ENCODE measurements around the gene HMGCS2. TPM values are rescaled to one million over a fixed set of nuclear protein-coding genes. Genes with fewer than 3 reads are reported as not detected.

HMGCS2 gene
- total RNA-seq, 1 donor from 2014 or later: 105 TPM

- no peaks in the 10 kb centered on the region for H3K27me3 Mint-ChIP-seq
- no peak for DNase-seq (ENCODE audit: low spot score, unreplicated experiment)
- H3K9me3 Mint-ChIP-seq (ENCODE audit: low read depth): peaks cover 2% of the 10 kb centered on the region
- H3K27ac Mint-ChIP-seq: no peak overlapping the region
- TF ChIP-seq, protein P1, sequence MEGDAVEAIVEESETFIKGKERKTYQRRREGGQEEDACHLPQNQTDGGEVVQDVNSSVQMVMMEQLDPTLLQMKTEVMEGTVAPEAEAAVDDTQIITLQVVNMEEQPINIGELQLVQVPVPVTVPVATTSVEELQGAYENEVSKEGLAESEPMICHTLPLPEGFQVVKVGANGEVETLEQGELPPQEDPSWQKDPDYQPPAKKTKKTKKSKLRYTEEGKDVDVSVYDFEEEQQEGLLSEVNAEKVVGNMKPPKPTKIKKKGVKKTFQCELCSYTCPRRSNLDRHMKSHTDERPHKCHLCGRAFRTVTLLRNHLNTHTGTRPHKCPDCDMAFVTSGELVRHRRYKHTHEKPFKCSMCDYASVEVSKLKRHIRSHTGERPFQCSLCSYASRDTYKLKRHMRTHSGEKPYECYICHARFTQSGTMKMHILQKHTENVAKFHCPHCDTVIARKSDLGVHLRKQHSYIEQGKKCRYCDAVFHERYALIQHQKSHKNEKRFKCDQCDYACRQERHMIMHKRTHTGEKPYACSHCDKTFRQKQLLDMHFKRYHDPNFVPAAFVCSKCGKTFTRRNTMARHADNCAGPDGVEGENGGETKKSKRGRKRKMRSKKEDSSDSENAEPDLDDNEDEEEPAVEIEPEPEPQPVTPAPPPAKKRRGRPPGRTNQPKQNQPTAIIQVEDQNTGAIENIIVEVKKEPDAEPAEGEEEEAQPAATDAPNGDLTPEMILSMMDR (IDR thresholded peaks at IDR 0.05; ENCODE audit: unreplicated experiment): no peak
- no peak overlapping the region for H3K4me3 Mint-ChIP-seq (ENCODE audit: low read depth)
- H3K36me3 Mint-ChIP-seq (ENCODE audit: insufficient read depth): no peaks in the 10 kb centered on the region
- H3K4me1 Mint-ChIP-seq (ENCODE audit: low read depth): peaks cover 42% of the 10 kb centered on the region
Observed at GRCh38 chr1:119771770-119772169, 3.1 kb upstream of the HMGCS2 start.

DNA sequence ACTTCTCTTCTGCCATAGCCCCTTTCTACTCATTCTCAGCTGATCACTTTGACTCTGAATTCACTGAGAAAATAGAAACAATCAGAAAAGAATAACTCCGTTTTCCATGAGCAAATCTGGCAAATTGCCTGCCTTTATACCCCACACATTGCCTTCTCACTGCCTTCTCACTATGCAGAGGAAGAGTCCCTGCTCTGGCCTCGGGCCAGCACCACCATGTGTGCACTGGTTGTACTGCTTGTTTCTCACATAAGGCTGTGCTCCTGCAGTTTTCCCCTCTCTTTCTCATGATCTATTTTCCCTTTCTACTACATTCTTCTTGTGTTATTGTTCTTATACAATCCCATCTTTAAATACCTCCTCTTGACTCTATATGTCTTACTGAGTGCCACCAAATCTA is 2.3 kb upstream of the HMGCS2 start:
- no peaks in the 10 kb centered on the region for H3K36me3 Mint-ChIP-seq (ENCODE audit: insufficient read depth)
- TF ChIP-seq, protein P1 (IDR thresholded peaks at IDR 0.05; ENCODE audit: unreplicated experiment): peak; percentile 50

DNA sequence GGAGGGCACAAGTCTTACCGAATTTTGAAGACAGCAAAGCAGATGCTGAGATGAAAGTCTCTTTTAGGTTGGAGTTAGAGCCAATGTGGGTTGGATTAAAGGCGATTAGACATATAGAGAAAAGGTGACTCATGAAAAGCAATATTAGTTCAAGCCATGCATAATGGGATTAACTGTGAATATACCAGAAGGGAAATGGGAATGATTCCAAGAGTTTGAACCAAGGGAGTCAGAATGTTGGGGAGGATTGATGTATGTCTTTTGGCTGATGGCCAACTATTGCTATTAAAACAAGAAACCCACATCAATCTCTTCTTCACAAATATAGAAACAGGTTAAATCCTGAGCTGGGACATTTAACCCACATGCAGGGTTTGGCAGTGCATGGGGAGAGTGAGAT is 1.2 kb downstream of the HMGCS2 start:
- Mint-ChIP-seq H3K4me3 (ENCODE audit: low read depth) (peak overlapping the region; percentile 73), H3K4me1 (ENCODE audit: low read depth) (peaks cover 27% of the 10 kb centered on the region), H3K9me3 (ENCODE audit: low read depth) (no peaks in the 10 kb centered on the region), H3K36me3 (ENCODE audit: insufficient read depth) (peaks cover 12% of the 10 kb centered on the region), H3K27me3 (no peaks in the 10 kb centered on the region), H3K27ac (peak overlapping the region; percentile 89)
- TF ChIP-seq, protein P1 (IDR thresholded peaks at IDR 0.05; ENCODE audit: unreplicated experiment): no peak
- DNase-seq (ENCODE audit: low spot score, unreplicated experiment): no peak

More for the DNA sequence above, 2.3 kb upstream of the HMGCS2 start:
- H3K27ac Mint-ChIP-seq: no peak overlapping the region
- DNase-seq (ENCODE audit: low spot score, unreplicated experiment): no peak
- H3K27me3 Mint-ChIP-seq: no peaks in the 10 kb centered on the region
- H3K4me3 Mint-ChIP-seq (ENCODE audit: low read depth): no peak overlapping the region
- no peaks in the 10 kb centered on the region for H3K9me3 Mint-ChIP-seq (ENCODE audit: low read depth)
- peaks cover 45% of the 10 kb centered on the region for H3K4me1 Mint-ChIP-seq (ENCODE audit: low read depth)

- no peak for DNase-seq (ENCODE audit: low spot score, unreplicated experiment)
- peak overlapping the region; percentile 73 for H3K4me3 Mint-ChIP-seq (ENCODE audit: low read depth)
- peaks cover 12% of the 10 kb centered on the region for H3K36me3 Mint-ChIP-seq (ENCODE audit: insufficient read depth)
- no peaks in the 10 kb centered on the region for H3K27me3 Mint-ChIP-seq
- H3K9me3 Mint-ChIP-seq (ENCODE audit: low read depth): no peaks in the 10 kb centered on the region
- H3K4me1 Mint-ChIP-seq (ENCODE audit: low read depth): peaks cover 27% of the 10 kb centered on the region
- TF ChIP-seq, protein P1 (IDR thresholded peaks at IDR 0.05; ENCODE audit: unreplicated experiment): no peak
- H3K27ac Mint-ChIP-seq: peak overlapping the region; percentile 89
Observed at GRCh38 chr1:119766374-119766794, 2.3 kb downstream of the HMGCS2 start.

DNA sequence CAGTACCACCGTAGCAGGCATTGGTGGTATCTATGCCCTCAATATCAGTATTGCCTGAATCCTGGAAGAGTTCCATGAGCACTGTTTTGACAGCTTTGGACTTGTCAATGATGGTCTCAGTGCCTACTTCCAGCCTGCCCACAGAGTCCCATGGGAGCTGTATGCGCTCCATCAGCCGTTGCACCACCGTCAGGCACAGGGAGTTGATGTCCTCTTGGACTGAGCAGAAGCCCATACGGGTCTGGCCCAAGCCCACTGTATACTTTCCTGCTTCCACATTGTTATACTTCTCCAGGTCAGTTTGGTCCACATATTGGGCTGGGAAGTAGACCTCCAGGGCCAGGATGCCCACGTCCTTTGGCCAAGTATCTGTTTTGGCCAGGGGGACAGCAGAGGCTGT is 4.5 kb downstream of the HMGCS2 start:
- Mint-ChIP-seq H3K9me3 (ENCODE audit: low read depth) (no peaks in the 10 kb centered on the region), H3K4me3 (ENCODE audit: low read depth) (no peak overlapping the region), H3K27me3 (no peaks in the 10 kb centered on the region), H3K36me3 (ENCODE audit: insufficient read depth) (peaks cover 18% of the 10 kb centered on the region), H3K4me1 (ENCODE audit: low read depth) (peaks cover 27% of the 10 kb centered on the region), H3K27ac (no peak overlapping the region)
- TF ChIP-seq, protein P1 (IDR thresholded peaks at IDR 0.05; ENCODE audit: unreplicated experiment): no peak
- no peak for DNase-seq (ENCODE audit: low spot score, unreplicated experiment)
